ENCODE results near the gene SLC12A7.

DNA sequence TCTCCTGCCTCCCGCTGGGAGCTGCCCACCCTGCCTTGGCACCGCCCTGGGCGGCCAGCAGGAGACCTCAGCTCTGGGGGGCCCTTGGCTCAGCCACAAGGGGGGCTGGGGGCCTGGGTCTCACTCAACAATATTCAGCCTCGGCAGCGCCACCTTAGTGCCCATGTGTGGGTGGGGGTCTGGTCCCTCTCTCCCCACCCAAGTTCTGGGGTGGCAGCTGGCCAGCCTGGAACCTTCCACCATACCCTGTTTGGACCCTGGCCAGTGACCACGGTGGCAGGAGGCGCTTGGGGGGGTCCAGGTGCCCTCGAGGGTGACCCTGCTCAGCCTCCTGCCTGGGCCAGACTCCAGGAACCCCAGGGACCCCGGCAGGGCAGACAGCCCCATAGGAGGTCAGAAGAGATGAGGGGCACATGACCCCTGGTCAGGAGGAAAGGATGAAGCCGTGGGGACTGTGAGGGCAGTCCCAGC, 81.0 kb downstream of the SLC12A7 start:
- TF ChIP-seq, protein P1, sequence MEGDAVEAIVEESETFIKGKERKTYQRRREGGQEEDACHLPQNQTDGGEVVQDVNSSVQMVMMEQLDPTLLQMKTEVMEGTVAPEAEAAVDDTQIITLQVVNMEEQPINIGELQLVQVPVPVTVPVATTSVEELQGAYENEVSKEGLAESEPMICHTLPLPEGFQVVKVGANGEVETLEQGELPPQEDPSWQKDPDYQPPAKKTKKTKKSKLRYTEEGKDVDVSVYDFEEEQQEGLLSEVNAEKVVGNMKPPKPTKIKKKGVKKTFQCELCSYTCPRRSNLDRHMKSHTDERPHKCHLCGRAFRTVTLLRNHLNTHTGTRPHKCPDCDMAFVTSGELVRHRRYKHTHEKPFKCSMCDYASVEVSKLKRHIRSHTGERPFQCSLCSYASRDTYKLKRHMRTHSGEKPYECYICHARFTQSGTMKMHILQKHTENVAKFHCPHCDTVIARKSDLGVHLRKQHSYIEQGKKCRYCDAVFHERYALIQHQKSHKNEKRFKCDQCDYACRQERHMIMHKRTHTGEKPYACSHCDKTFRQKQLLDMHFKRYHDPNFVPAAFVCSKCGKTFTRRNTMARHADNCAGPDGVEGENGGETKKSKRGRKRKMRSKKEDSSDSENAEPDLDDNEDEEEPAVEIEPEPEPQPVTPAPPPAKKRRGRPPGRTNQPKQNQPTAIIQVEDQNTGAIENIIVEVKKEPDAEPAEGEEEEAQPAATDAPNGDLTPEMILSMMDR (conservative IDR thresholded peaks at IDR 0.05 in 1 of 2, IDR thresholded peaks at IDR 0.05 in 1 of 2; ENCODE audit: extremely low read depth in 1 of 2, insufficient read depth in 1 of 2, low read depth in 1 of 2, low read length in 2 of 2), result no peak
- no peak for TF ChIP-seq EZH2 (IDR thresholded peaks at IDR 0.05; ENCODE audit: borderline replicate concordance, low read length)

Data from mammary epithelial cell (primary cell).